Suprapubic skin (tissue), 3 donors: ENCODE measurements around the gene SRMS.

Experiments
- CTCF ChIP-seq, 2 donors: fragments of 200-600 bp in 1 of 2; fragments of 450-650 bp in 1 of 2; sonication (generic) in 1 of 2; IDR thresholded peaks; one replicate each; pipeline ENCODE4 v1.5.1; 2016 to 2019; ENCODE audit warnings: antibody characterized with exemption in 2 of 2, mild to moderate bottlenecking in 1 of 2, moderate library complexity in 1 of 2
- POLR2A ChIP-seq, 2 donors: fragments of 450-650 bp; IDR thresholded peaks; one replicate each; pipeline ENCODE4 v1.6.1; 2017; ENCODE audit warnings: antibody characterized with exemption in 2 of 2, mild to moderate bottlenecking in 2 of 2, moderate library complexity in 2 of 2

- TF ChIP-seq POLR2A (IDR thresholded peaks at IDR 0.05) (no peak), CTCF (IDR thresholded peaks at IDR 0.05) (no peak)
Observed at GRCh38 chr20:63502671-63503172, 44.8 kb downstream of the SRMS start.
